ENCODE data around the gene RELA.

Gene RELA

DNA sequence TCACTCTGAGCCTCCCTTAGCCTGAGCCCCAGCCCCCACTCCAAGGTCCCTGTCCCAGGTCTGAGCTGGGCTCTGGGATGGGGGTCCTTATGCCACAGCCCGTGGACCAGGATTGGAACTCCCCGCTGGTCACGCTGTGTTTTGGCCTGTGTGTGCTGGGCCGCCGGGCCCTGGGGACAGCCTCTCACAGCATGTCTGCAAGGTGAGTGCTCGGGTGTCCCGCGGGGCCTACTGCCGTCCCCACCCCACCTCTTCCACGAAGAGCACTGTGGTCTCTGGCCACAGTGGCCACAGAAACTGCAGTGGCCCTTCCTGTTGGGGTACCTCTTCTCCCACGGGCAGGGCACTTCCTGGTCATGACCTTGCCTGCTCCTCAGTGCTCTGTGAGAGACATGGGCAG is 28.3 kb downstream of the RELA start:
- no peak overlapping the region for H3K4me3 ChIP-seq (ENCODE audit: low read depth, low read length)

- H3K4me3 ChIP-seq (ENCODE audit: low read depth, low read length): no peak overlapping the region
These were observed 28.6 kb downstream of the RELA start for GRCh38 chr11:65634109-65634436.

GRCh38 chr11:65633390-65634108 is 29.2 kb downstream of the RELA start:
- no peak overlapping the region for H3K4me3 ChIP-seq (ENCODE audit: low read depth, low read length)

- H3K4me3 ChIP-seq (ENCODE audit: low read depth, low read length): no peak overlapping the region
These were observed 32.5 kb downstream of the RELA start for GRCh38 chr11:65630215-65630614.

- H3K4me3 ChIP-seq (ENCODE audit: low read depth, low read length): no peak overlapping the region
These were observed 33.1 kb downstream of the RELA start for GRCh38 chr11:65629579-65629978.

DNA sequence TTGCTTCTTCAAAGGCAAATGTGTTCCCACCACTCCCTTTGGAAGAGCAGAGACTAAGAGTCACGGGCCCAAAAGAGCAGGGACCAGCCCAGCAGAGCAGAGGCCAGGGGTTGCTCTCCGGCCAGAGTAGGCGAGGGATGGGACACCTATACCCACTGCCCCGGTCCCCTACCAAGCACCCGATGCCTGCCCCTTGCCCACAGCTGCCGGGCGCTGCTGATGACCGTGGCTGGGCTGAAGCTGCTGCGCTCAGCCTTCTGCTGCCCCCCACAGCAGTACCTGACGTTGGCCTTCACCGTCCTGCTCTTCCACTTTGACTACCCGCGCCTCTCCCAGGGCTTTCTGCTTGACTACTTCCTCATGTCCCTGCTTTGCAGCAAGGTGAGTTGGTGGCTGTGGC is 35.5 kb downstream of the RELA start:
- H3K4me3 ChIP-seq (ENCODE audit: low read depth, low read length): no peak overlapping the region

DNA sequence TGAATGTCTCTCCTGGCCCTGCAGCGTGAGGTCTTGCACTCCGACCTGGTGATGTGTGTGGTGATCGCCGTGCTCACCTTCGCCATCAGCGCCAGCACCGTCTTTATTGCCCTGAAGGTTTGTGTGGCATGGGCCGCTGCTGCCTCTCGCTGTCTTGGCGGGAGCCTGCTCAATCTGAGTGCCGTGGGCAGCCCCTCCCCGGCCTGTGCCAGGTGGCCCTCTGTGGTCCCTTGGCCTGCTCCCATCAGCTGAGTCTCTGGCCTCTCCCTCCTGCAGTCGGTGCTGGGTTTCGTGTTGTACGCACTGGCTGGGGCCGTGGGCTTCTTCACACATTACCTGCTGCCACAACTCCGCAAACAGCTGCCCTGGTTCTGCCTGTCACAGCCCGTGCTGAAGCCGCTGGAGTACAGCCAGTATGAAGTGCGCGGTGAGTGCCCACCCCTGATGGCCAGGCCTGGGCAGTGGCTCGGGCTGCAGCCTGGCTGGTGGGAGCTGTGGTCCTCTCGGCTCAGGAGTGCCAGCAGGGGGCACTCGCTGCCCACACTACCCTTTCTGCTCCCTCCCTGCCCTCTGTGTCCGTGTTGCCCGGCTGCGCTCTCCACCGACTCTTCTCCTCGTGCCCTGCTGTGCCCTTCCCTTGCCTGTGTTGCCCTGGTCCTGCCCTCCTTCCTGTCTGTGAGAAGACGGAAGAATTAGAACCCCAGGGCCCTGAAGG is 36.9 kb downstream of the RELA start:
- no peak overlapping the region for H3K4me3 ChIP-seq (ENCODE audit: low read depth, low read length)

GRCh38 chr11:65624931-65625627 is 37.6 kb downstream of the RELA start:
- no peak overlapping the region for H3K4me3 ChIP-seq (ENCODE audit: low read depth, low read length)

DNA sequence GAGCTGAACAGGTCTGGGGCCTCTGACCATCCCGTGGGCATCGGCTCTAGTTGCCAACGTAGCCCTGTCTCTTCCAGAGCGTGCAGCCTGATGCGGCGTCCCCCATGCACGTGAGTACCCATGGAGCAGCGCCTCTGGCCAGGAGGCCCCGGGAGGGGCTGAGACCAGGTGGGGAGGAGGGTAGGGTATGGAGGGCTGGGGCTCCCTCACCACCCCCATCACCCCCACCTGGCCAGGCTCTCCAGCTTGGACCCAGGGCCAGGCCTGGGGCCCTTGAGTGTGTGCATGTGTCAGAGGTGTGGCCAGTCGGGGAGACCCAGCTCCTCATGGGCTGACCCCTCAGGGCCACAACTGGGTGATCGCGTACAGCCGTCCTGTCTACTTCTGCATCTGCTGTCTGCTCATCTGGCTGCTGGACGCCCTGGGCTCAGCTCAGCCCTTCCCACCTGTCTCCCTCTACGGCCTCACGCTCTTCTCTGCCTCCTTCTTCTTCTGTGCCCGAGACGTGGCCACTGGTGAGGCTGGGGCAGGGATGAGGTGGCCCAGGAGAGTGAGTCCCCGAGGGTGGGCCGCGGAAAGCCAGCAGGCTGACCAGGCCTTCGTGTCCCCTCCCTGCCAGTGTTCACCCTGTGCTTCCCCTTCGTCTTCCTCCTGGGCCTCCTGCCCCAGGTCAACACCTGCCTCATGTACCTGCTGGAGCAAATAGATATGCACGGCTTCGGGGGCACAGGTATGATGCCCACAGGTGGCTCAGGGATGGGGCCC is 38.7 kb downstream of the RELA start:
- H3K4me3 ChIP-seq (ENCODE audit: low read depth, low read length): no peak overlapping the region

DNA sequence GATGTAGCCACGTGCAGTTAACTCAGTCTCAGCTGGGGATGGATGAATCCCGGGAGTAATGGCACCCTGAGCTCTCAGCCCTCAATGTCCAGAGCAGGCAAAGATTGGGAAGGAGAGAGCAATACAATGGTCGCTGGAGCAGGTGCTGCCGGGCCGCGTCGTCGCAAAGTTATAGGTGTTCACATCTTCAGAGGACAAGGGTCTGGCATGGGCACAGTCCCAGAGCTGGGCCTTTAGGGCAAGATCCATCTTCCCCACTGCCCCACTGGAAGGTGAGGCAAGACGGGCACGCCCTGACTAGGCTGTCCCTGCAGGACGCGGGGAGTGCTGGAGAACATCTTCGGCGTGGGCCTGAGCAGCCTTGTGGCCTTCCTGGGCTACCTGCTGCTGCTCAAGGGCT is 39.5 kb downstream of the RELA start:
- H3K4me3 ChIP-seq (ENCODE audit: low read depth, low read length): no peak overlapping the region

GRCh38 chr11:65622011-65622410 is 40.7 kb downstream of the RELA start:
- no peak overlapping the region for H3K4me3 ChIP-seq (ENCODE audit: low read depth, low read length)

- no peak overlapping the region for H3K4me3 ChIP-seq (ENCODE audit: low read depth, low read length)
These were observed 41.3 kb downstream of the RELA start for GRCh38 chr11:65621460-65621859.

GRCh38 chr11:65620666-65621065 is 42.0 kb downstream of the RELA start:
- no peak overlapping the region for H3K4me3 ChIP-seq (ENCODE audit: low read depth, low read length)

DNA sequence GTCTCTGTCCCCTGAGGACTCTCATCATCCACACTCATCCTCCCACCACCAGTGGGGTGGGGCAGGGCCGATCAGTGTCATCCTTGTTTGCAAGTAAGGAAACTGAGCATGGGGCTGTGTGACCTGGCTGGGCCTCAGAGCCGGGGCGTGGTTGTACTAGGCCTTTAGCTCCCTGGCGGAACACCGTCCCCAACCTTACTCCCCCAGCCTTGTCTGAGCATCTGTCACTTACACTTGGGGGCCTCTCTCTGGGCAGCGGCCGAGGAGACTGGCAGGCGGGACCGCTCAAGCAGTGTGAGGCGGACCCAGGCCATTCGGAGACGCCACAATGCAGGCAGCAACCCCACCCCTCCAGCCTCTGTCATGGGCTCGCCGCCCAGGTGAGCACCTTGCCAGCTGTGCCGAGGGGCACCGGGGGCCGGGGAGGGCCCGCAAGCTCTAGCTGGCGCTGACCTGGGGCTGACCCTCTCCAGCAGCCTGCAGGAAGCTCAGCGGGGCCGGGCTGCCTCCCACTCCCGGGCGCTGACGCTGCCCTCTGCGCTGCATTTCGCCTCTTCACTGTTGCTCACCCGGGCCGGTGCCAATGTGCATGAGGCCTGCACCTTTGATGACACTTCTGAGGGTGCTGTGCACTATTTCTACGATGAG is 43.3 kb downstream of the RELA start:
- no peak overlapping the region for H3K4me3 ChIP-seq (ENCODE audit: low read depth, low read length)

GRCh38 chr11:65618763-65619162 is 44.0 kb downstream of the RELA start:
- no peak overlapping the region for H3K4me3 ChIP-seq (ENCODE audit: low read depth, low read length)

DNA sequence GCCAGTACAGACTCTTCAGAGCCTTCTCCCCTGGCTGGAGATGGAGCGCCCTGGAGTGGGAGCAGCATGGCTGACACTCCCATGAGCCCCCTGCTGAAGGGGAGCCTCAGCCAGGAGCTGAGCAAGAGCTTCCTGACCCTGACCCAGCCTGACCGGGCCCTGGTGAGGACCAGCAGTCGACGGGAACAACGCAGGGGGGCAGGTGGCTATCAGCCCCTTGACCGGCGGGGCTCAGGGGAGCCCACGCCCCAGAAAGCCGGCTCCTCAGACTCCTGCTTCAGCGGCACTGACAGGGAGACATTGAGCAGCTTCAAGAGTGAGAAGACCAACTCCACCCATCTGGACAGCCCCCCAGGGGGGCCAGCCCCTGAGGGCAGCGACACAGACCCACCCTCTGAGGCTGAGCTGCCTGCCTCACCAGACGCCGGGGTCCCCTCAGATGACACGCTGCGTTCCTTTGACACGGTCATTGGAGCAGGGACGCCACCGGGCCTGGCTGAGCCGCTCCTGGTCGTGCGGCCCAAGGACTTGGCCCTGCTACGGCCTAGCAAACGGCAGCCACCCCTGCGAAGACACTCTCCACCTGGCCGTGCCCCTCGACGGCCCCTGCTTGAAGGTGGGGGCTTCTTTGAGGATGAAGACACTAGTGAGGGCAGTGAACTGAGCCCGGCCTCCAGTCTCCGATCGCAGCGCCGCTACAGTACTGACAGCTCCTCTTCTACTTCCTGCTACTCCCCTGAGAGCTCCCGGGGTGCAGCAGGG is 44.5 kb downstream of the RELA start:
- no peak overlapping the region for H3K4me3 ChIP-seq (ENCODE audit: low read depth, low read length)

DNA sequence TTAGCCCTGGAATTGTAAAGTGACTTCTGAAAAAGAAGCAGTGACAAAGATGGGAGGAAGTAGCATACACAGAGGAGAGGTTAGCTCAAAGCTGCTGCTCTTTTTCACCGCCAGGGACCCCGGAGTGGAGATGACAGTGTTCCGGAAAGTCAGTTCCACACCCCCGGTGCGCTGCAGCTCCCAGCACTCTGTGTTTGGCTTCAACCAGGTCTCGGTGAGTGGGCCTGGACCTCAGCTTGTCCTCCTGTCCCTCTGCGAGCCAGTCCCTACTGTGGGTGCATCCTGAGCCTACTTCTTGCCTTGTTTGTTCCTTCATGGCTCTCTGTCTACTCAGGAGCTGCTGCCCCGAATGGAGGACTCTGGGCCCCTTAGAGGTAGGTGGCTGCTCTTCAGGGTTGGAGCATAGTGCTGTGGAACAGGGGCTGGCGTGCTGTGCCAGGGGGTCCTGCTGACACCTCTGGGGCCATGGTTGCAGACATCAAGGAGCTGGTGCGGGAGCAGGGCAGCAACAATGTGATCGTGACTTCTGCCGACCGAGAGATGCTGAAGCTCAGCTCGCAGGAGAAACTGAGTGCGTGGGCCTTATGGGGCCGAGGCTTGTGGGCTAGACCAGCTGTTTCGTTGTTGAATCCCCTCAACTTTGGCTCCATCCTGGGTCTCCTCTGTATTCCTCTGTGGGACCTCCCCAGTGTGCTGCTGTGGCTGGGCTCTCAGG is 45.4 kb downstream of the RELA start:
- no peak overlapping the region for H3K4me3 ChIP-seq (ENCODE audit: low read depth, low read length)

- H3K4me3 ChIP-seq (ENCODE audit: low read depth, low read length): peak overlapping the region; percentile 81
These were observed 46.1 kb downstream of the RELA start for GRCh38 chr11:65616575-65617001.

- peak overlapping the region; percentile 81 for H3K4me3 ChIP-seq (ENCODE audit: low read depth, low read length)
These were observed 46.7 kb downstream of the RELA start for GRCh38 chr11:65615950-65616574.

Measured in iPS-11a (cell line).